Activated CD8-positive, alpha-beta T cell treated with anti-CD3 and anti-CD28 coated beads for 36 hours (primary cell): ENCODE measurements around the gene CNTNAP2. TPM values are rescaled to one million over a fixed set of nuclear protein-coding genes. Genes with fewer than 3 reads are reported as not detected.

Experiments
- ATAC-seq: fragments of 200-7000 bp; cut with Tn5 transposase; one replicate; pipeline ENCODE4 v1.10.0; 2021; ENCODE audit warnings: mild to moderate bottlenecking, moderate library complexity
- CTCF ChIA-PET: fragments of 350-600 bp; sonication (Branson Sonifier 250); formaldehyde crosslinking; loops from one replicate; lab custom pipeline; 2021; ENCODE audit warnings: antibody characterized with exemption; lab: Charles Lee
- POLR2A ChIA-PET: fragments of 350-600 bp; sonication (Branson Sonifier 250); formaldehyde crosslinking; loops from one replicate; lab custom pipeline; 2021; ENCODE audit warnings: antibody characterized with exemption; lab: Charles Lee
- DNase-seq: peaks from one replicate; pipeline ENCODE4 v3.0.0-alpha.2; 2020
- H3K27ac Mint-ChIP-seq: one replicate; pipeline ENCODE4 v1.8.0; 2021; ENCODE audit warnings: mild to moderate bottlenecking, mixed read lengths
- H3K27me3 Mint-ChIP-seq: one replicate; pipeline ENCODE4 v1.8.0; 2021; ENCODE audit warnings: mixed read lengths
- H3K36me3 Mint-ChIP-seq: one replicate; pipeline ENCODE4 v1.8.0; 2021; ENCODE audit warnings: low read depth, mixed read lengths
- H3K4me1 Mint-ChIP-seq: one replicate; pipeline ENCODE4 v1.8.0; 2021; ENCODE audit warnings: low read depth, mixed read lengths
- H3K4me3 Mint-ChIP-seq: one replicate; pipeline ENCODE4 v1.8.0; 2021; ENCODE audit warnings: mild to moderate bottlenecking, moderate library complexity, mixed read lengths
- H3K9me3 Mint-ChIP-seq: one replicate; pipeline ENCODE4 v1.8.0; 2021; ENCODE audit warnings: mixed read lengths
- intact Hi-C: fragments of 100-400 bp; cut with micrococcal nuclease; formaldehyde crosslinking; loops from one replicate; pipeline ENCODE4 v1.10.0; 2022
- total RNA-seq, 2 experiments: library from RNA; stranded (reverse); gene quantifications; one replicate each; pipeline ENCODE4 v1.2.3, GENCODE V29; 2021
- TF ChIP-seq, protein P1 (sequence below): fragments of 200-600 bp; IDR thresholded peaks from one replicate; pipeline ENCODE4 v1.8.0; 2022; ENCODE audit warnings: antibody characterized with exemption, mild to moderate bottlenecking

The CNTNAP2 gene
- total RNA-seq, 2 experiments from 2014 or later: not detected

DNA sequence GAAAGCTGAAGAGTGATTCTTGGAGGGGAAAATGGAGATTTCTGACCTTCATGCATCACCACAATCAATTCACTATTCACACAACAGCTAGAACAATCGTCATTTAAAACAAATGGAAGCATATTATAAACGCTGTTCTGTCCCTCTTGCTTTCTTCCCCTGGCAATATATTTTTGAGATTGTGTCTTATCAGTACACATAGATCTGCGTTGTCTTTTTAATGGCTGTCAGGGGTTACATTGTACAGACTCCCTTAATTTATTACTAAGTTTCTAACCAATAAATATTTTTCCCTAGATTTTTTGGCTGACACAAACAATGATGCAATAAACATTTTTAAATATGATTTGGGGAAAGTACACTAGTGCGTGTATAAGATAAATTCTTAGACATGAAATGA lies 1358.3 kb downstream of the CNTNAP2 start:
- H3K4me3 Mint-ChIP-seq: no peak overlapping the region
- H3K27me3 Mint-ChIP-seq: no peaks in the 10 kb centered on the region
- ATAC-seq: no peak
- DNase-seq: no peak
- POLR2A ChIA-PET: no interaction called here
- H3K27ac Mint-ChIP-seq: no peak overlapping the region
- TF ChIP-seq, protein P1, sequence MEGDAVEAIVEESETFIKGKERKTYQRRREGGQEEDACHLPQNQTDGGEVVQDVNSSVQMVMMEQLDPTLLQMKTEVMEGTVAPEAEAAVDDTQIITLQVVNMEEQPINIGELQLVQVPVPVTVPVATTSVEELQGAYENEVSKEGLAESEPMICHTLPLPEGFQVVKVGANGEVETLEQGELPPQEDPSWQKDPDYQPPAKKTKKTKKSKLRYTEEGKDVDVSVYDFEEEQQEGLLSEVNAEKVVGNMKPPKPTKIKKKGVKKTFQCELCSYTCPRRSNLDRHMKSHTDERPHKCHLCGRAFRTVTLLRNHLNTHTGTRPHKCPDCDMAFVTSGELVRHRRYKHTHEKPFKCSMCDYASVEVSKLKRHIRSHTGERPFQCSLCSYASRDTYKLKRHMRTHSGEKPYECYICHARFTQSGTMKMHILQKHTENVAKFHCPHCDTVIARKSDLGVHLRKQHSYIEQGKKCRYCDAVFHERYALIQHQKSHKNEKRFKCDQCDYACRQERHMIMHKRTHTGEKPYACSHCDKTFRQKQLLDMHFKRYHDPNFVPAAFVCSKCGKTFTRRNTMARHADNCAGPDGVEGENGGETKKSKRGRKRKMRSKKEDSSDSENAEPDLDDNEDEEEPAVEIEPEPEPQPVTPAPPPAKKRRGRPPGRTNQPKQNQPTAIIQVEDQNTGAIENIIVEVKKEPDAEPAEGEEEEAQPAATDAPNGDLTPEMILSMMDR: no peak
- H3K4me1 Mint-ChIP-seq: no peaks in the 10 kb centered on the region
- intact Hi-C loops: no loop called here
- no peaks in the 10 kb centered on the region for H3K36me3 Mint-ChIP-seq
- peaks cover 5% of the 10 kb centered on the region for H3K9me3 Mint-ChIP-seq
- CTCF ChIA-PET: no interaction called here

DNA sequence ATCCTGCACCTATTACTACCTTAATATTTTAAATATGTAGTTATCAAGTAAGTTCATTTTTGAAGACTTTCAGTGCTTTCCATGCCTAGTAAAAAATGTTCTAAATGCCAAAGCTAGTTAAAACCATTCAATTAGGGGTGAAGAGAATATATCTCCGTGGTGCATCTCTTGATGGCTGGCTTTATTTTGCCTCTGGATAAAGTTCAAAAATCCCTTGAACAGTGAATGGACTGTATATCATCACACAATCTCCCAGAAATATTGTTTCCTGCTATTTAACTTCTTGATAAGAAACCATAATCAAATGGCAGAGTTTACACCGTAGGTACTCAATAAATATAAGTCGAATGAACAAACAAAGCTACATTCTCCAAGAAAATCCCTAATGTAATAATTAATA lies 1360.9 kb downstream of the CNTNAP2 start:
- peaks cover 5% of the 10 kb centered on the region for H3K9me3 Mint-ChIP-seq
- DNase-seq (no peak), ATAC-seq (no peak)
- TF ChIP-seq, protein P1: no peak
- CTCF ChIA-PET: interaction anchor here (1.3 kb wide), 1 partner anchor 10 kb away, joined by 3 read pairs; no protein-coding TSS in a partner anchor
- no peaks in the 10 kb centered on the region for H3K27me3 Mint-ChIP-seq
- POLR2A ChIA-PET: no interaction called here
- no peak overlapping the region for H3K4me3 Mint-ChIP-seq
- intact Hi-C loops: no loop called here
- no peak overlapping the region for H3K27ac Mint-ChIP-seq
- H3K36me3 Mint-ChIP-seq: no peaks in the 10 kb centered on the region
- no peaks in the 10 kb centered on the region for H3K4me1 Mint-ChIP-seq

DNA sequence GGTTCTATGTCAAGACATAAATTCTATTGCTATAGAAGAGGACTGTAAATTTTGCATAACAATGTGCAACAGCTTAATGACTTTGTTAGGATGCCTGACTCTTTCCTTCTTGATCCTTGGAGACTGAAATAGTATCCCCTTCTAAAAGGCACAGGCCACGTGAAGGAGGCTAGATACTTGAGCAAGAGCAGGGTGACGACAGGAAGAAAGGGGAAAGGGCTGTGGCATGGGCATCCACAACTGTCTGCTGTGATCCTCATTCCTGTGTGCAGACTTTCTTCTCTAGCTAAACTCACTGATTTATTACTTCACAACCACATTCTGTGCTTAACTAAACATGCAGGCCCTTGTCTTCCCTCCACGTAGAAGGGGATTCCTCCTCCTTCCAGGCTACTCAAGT lies 1362.2 kb downstream of the CNTNAP2 start:
- Mint-ChIP-seq H3K9me3 (no peaks in the 10 kb centered on the region), H3K4me1 (no peaks in the 10 kb centered on the region), H3K27me3 (no peaks in the 10 kb centered on the region), H3K36me3 (no peaks in the 10 kb centered on the region), H3K4me3 (no peak overlapping the region), H3K27ac (no peak overlapping the region)
- CTCF ChIA-PET: no interaction called here
- ATAC-seq: no peak
- POLR2A ChIA-PET: no interaction called here
- intact Hi-C loops: no loop called here
- DNase-seq: no peak
- TF ChIP-seq, protein P1: no peak

DNA sequence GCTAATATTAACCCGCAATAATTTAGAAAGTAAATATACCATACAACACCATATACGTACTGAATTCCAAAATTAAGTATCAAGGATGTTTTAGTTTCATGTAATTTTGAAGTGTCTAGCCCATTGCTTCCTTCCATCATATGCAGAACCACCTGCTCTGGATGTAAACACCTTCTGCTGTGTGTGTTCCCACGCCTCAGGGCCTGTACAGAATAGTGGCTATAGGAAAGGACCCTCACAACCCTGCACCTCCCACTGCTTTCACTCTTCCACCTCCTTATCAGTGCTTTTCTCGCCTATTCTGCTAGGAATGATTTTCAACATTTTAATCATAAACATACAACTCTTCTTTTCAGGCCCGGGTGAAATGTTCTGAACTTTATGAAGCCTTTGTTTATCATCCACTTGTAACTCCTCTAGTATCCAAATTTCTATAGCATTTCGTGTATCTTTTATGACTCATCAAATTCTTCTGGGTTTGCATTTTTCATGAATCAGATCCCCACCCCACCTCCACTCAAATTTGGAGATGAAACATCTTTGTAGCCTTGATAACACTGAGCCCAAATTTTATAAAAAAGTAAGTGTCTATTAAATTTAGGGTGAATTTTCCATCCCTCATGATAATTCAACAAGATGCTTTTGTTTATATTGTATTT lies 1367.2 kb downstream of the CNTNAP2 start:
- TF ChIP-seq, protein P1: no peak
- H3K4me1 Mint-ChIP-seq: no peaks in the 10 kb centered on the region
- DNase-seq (no peak), ATAC-seq (no peak)
- CTCF ChIA-PET: no interaction called here
- no peaks in the 10 kb centered on the region for H3K27me3 Mint-ChIP-seq
- POLR2A ChIA-PET: no interaction called here
- H3K36me3 Mint-ChIP-seq: no peaks in the 10 kb centered on the region
- H3K27ac Mint-ChIP-seq: no peak overlapping the region
- H3K4me3 Mint-ChIP-seq: no peak overlapping the region
- no peaks in the 10 kb centered on the region for H3K9me3 Mint-ChIP-seq
- intact Hi-C loops: no loop called here

DNA sequence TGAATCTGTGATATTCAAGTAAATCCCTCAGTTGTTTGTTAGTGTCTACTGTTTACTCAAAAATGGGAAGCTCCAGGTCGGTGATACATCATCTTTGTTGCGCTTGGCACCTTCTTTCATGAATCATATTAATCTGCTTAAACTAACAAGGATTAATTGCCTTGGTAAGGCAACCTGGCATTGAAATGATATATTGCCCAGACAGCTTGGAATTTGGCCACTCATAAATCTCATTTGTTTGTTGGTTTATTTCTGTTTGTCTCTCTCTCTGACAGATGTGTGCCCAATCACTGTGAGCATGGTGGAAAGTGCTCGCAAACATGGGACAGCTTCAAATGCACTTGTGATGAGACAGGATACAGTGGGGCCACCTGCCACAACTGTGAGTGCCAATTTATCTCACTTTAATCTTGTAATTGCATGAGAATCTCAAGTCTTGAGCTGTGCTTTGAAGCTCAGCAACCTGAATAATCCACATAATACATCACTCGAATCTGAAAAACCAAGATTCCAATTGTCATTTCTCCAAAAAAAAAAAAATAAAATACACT lies 1369.1 kb downstream of the CNTNAP2 start:
- no peaks in the 10 kb centered on the region for H3K27me3 Mint-ChIP-seq
- H3K4me1 Mint-ChIP-seq: no peaks in the 10 kb centered on the region
- TF ChIP-seq, protein P1: no peak
- POLR2A ChIA-PET: no interaction called here
- intact Hi-C loops: no loop called here
- no peak overlapping the region for H3K4me3 Mint-ChIP-seq
- DNase-seq (no peak), ATAC-seq (no peak)
- H3K27ac Mint-ChIP-seq: no peak overlapping the region
- CTCF ChIA-PET: no interaction called here
- H3K36me3 Mint-ChIP-seq: no peaks in the 10 kb centered on the region
- peaks cover 2% of the 10 kb centered on the region for H3K9me3 Mint-ChIP-seq
